ENCODE measurements around the gene KIF1A.

DNA sequence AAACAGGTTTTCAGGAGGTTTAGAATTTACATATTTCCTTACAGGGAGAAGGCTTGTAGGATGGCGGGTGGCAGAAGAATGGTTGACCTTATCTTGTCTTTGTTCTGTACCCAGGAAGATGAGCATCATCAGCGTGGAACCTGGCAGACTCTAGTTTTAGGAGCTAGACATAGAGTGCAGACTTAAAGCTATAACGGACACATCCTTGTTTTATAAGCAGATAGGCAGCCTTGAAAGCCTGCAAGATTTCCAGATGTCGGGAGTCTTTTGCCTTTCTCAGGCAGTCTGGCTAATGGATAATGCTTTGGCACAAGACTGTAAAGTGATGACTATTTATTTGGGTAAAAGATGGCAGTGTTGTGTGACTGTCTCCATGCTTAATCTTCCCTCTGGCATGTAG, 149.1 kb downstream of the KIF1A start:
- TF ChIP-seq, protein P1, sequence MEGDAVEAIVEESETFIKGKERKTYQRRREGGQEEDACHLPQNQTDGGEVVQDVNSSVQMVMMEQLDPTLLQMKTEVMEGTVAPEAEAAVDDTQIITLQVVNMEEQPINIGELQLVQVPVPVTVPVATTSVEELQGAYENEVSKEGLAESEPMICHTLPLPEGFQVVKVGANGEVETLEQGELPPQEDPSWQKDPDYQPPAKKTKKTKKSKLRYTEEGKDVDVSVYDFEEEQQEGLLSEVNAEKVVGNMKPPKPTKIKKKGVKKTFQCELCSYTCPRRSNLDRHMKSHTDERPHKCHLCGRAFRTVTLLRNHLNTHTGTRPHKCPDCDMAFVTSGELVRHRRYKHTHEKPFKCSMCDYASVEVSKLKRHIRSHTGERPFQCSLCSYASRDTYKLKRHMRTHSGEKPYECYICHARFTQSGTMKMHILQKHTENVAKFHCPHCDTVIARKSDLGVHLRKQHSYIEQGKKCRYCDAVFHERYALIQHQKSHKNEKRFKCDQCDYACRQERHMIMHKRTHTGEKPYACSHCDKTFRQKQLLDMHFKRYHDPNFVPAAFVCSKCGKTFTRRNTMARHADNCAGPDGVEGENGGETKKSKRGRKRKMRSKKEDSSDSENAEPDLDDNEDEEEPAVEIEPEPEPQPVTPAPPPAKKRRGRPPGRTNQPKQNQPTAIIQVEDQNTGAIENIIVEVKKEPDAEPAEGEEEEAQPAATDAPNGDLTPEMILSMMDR (IDR thresholded peaks at IDR 0.05; ENCODE audit: insufficient read depth, low read length), result no peak
- no peak for TF ChIP-seq SPI1 (IDR thresholded peaks at IDR 0.05; ENCODE audit: borderline replicate concordance, low read depth)

Data from HL-60 (cell line).